ENCODE results near the gene POLR2F. TPM values are rescaled to one million over a fixed set of nuclear protein-coding genes. Genes with fewer than 3 reads are reported as not detected.

The POLR2F gene
- polyA plus RNA-seq, 3 donors = 63.5 to 87.3 (median 71.1) TPM

DNA sequence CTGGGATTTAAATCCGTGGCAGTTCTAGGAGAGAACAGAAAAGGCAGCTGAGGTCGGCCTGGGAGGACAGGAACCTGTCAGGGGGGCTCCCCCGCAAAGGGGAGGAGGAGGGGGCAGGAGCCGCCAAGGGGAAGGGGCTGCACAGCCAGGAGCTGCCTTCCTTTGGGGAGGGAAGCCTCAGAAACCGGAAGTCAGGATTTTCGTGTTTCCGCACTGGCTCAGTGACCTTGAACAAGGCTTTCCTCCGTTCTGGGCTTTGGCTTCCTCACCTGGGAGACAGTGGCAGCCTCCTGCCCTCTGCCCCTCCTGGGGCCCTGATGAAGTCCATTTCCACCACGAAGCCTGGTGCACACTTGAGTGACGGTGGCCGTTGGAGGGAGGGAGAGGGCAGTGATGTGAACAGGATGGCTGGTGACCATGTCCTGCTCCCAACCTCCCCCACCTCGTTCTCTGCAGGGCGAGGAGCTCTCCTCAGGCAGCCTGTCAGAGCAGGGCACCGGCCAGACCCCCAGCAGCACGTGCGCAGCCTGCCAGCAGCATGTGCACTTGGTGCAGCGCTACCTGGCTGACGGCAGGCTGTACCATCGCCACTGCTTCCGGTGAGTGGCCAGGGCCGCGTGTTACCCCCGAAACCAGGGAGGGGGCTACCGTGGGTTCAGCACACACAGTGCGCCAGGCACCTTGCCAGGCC lies 34.8 kb upstream of the POLR2F start:
- no peak for DNase-seq

DNA sequence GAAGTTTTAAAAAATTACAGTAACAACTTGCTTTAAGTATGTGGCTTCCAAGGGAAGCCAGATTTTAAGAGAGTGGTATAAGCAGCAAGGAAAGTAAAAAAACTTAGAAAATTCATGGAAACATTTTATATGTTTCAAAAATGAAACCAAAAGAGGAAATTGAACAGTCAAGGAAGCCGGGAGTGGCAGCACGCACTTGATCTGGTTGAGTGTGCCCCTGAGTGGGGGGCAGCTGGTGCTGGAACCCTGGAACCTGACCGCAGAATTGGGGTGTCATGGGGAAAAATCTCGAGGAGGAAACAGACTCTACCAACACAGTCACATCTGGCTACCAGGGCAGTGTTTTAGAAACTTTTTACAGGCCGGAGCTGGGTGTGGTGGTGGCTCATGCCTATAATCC lies 33.4 kb upstream of the POLR2F start:
- DNase-seq = no peak

DNA sequence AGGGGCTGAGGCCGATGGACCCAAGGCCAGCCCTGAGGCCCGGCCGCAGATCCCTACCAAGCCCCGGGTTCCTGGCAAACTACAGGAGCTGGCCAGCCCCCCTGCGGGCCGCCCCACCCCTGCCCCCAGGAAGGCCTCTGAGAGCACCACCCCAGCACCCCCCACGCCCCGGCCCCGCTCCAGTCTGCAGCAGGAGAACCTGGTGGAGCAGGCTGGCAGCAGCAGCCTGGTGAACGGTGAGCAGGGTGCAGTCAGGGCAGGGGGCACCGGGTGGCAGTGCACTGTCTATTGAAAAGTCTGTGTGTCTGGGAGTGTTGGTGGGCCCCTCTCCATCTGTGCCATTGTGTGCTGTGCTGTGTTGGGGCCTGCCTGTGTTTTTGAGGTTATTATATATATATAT lies 31.3 kb upstream of the POLR2F start:
- DNase-seq = no peak

DNA sequence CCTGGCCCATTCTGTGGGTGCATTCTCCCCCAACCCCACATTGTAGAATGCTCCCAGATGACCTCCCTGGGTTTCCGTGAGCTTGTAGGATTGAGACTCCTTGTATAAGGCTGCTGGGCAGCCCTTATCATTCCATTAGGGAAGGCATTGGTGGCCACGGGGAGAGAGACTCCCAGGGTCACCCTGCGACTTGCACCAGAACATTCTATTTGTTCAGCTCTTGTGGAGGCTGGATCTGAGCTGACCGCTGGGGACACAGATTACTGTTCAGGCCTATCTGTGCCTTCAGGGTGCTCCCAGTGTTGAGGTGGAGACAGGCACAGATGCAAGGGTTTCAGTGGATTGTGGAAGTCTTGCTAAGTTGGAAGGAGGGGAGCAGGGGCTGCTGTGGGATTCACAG lies 29.6 kb upstream of the POLR2F start:
- no peak for DNase-seq

DNA sequence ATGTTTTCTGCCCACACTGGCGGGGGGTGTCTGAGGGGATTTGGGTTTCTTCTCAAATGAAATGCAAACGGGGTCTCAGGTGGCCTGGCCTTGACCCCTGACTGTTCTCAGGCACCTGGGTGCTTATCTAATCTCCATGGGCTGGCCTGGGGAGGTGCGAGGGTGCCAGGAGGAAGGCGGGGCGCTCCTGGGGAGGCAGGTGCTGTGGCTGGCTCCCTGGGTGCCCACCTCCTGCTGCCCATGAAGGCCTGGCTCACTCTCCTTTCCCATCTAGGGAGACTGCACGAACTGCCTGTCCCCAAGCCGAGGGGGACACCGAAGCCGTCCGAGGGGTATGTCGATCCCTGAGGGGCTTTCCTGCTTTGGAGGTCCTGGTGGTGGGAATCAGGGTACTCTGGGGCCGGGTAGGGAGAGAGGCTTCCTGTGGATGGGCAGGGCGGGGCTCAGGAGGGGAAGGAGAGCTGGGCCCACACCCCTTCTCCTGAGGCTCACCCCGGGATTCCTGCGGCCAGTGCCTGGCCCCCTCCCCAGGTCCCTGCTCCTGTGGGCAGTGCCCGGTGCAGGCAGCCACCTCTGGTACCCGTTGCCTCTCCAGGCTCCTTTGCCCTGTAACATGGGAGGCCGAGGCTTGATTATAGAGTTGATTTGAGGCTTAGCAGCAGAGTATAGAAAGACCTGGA lies 29.0 kb upstream of the POLR2F start:
- DNase-seq = no peak

DNA sequence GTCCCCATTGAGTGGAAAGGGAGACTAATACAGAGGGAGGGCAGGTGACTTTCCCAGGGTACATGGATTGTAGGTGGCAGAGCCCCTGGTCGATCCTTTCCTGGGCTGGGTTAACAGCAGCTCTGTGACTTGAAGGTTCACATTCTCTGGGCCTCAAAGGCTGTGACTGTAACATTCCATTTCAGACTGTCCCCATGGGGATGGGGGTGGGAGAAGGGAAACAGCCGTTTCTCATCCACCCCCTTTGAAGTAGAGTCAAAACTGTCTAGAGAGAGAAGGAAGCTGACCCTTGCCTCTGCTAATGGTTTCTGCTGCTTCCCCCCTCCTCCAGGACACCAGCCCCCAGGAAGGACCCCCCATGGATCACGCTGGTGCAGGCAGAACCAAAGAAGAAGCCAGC lies 28.2 kb upstream of the POLR2F start:
- peak; percentile 73 for DNase-seq

DNA sequence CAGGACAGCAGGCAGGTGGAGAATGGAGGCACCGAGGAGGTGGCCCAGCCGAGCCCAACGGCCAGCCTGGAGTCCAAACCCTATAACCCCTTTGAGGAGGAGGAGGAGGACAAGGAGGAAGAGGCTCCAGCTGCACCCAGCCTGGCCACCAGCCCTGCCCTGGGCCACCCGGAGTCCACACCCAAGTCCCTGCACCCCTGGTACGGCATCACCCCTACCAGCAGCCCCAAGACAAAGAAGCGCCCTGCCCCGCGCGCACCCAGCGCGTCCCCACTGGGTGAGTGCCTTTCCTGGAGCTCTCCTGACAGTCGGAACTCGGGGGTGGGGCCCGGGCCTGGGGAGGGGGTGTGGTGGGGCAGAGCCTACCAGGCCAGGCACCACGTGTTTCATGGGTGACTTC lies 27.7 kb upstream of the POLR2F start:
- DNase-seq = no peak

DNA sequence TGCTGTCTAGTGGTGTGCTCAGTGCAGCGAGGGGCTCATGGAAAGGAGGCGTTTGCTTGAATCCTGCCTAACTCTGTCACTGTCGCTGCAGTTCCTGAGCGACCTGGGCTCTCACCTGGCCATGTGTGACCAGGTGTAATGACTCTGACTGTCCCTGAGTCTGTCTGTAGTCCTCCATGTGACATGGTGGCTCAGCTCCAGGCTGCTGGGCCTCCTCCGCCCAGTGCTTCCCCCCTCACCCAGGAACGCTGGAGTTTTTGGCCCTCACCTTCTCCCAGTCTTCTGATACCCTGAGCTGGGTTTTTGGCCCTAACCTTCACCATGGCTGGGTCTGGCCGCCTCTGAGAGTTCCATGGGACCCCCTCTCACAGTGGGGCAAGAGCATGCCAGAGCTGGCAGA lies 27.1 kb upstream of the POLR2F start:
- DNase-seq = no peak

DNA sequence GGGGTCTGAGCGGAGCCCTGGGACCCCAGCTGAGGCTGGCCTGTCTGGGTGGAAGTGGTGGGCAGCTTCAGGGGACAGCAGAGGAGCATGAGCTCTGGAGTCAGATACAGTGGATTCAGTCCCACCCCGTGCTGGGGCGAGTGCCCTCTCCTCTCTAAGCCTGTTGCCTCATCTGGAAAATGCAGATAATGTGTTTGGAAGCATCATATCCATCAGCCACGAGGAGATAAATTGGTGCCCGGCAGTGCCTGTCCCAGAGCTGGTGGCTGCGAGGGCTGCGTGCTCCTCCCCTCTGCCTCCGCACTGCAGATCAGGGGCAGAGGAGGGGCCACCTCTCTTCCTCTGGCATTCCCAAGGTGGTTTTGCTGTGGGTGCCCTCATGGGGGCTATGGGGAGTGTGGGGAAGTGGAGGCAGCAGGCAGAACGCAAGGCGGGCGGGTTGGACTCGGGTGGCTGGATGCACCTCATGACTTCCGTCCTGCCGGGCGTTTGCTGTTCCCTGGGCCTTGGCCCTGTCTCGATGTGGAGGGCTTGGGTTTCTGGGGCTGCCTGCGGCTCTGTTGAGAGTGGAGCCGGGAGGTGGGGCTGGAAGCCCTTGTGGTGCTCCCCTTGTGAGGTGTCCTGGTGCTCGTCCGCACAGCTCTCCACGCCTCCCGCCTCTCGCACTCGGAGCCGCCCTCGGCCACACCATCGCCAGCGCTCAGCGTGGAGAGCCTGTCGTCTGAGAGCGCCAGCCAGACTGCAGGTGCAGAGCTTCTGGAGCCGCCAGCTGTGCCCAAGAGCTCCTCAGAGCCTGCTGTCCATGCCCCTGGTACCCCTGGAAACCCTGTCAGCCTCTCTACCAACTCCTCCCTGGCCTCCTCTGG lies 26.5 kb upstream of the POLR2F start:
- DNase-seq = no peak

DNA sequence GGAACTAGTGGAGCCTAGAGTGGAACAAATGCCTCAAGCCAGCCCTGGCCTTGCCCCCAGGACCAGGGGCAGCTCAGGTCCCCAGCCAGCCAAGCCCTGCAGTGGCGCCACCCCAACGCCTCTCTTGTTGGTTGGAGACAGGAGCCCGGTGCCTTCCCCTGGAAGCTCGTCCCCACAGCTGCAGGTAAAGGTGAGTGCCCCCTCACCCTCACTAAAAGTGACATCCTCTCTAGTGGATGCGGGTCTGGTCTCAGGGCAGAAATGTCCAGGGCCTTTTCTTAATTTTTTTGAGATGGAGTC lies 25.9 kb upstream of the POLR2F start:
- DNase-seq = no peak

DNA sequence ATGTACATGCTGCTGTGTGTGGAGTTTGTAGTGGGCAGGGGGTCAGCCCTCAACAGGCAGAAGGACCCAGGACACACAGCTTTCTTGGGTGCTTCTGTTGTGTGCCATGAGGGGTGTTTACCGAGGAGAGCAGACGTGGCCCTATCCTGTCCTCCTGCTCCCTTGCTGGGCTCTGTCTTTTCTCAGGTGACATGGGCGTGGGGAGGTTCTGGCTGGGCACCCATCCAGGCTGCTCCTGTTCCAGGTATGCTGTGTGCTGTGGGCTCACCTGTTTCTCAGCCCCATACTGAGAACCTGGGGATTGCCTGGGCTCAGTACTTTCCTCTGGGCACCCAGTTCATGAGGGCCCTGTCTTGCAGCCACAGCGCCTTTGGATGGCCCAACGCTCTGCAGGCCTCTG lies 24.1 kb upstream of the POLR2F start:
- no peak for DNase-seq

DNA sequence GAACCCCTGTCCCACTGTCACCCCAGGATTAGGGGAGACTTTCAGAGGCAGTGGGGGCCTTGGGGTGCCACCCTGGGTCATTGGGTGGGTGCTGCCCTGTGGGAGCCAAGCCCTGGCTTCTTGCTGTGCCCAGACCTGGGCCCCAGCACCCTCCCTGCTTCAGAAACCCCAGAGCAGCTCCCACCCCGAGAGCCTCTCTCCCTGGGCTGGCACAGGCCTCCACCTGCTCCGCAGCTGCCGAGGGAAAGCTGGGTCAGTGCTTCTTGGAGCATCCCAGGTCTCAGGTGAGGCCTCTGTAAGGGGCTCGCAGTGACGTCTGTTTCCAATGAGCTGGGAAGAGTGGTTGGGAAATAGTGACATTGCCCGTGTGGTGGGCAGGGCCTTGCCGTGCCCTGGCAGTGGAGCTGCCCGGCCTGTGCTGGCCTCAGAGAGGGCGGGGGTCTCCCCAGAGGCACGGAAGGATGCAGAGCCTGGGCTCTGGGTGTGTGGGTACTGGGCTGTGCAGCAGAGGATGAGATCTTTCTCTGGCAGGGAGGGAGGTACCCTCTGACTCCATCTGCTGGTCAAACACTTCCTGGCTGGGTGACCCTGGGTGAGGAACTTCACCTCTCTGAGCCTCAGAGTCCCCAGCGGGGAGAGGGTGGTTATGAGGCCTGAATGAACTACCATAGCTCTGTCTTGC lies 23.1 kb upstream of the POLR2F start:
- no peak for DNase-seq

DNA sequence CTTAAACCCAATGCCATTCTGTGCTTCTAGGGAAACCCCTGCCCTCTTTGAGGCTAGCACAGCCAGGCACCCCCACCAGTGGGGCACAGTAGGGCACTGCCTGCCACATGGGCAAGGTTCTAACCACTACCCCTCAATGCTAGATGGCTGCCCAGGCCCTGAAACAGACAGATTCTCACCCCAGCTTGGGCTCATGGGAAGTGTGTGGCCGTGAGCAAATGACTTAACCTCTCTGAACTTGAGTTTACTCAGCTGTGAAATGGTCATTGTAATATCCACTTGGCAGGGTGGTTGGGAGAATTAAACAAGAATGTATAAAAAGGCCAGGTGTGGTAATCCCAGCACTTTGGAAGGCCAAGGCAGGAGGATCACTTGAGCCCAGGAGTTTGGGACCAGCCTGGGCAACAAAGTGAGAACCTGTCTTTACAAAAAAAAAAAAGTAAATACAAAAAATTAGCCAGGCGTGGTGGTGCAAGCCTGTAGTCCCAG lies 22.5 kb upstream of the POLR2F start:
- DNase-seq = no peak

DNA sequence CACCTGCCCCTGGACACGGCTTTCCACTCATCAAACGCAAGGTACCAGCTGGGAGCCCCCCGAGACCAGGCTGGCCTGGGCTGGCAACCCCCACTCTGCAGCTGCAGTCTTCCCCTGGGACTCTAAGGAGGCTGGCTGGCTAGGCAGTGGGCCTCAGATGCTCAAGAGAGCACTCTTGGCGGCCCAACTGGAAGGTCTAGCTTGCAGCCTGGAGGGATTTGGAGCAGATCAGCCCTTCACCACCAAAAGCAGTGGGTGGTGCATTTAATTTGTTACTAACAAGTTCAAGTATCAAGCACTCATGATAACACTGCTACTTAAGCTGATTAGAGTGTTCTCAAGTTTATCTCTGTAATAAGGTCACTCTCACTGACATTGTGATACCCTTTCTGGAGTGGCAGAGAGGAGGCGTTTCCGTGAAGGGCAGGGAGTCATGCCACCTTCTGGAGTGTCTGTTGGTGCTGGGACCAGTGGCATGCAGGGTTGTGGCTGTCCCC lies 21.6 kb upstream of the POLR2F start:
- no peak for DNase-seq

DNA sequence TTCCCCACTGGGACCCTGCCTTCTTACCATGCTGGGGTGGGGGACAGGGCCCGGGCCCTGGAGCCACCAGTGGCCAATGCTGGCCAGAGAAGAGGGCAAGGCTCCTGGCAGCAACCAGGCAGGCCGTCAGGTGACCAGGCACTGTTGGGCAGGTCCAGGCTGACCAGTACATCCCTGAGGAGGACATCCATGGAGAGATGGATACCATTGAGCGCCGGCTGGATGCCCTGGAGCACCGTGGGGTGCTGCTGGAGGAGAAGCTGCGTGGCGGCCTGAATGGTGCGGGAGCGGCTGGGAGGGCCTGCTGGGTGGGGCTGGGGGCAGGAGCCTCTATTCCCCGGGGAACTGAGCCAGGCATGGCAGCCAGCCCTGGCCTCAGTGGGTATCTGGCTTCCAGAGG lies 21.1 kb upstream of the POLR2F start:
- no peak for DNase-seq

DNA sequence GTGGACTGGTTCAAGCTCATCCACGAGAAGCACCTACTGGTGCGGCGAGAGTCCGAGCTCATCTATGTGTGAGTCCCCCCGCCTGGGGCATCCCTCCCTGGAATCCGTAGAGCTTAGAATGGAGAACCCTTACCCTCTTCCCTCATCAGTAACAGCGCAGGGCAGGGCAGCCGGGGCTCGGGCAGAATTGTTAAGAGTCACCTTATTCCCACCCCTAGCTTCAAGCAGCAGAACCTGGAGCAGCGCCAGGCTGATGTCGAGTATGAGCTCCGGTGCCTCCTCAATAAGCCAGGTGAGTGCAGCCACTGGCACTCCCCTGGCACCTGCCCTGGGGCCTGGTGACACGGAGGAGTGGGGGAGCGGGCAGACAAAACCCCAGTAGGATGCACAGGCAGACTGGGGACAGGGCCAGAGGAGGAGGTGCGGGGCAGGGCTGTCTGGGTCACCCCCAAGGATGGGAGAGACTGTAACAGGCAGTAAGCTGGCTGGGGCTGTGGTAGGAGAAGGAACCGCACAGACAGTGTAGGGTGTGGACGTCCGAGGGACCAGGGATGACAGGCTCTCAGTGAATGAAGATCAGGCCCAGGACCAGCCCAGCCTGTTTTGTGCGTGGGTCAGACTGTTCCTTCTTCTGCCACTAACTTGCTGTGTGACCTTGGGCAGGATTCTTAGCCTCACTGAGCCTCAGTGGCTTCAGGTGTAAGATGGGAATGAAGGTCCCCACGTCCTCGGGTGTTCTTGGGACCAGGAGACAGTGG lies 20.5 kb upstream of the POLR2F start:
- no peak for DNase-seq

DNA sequence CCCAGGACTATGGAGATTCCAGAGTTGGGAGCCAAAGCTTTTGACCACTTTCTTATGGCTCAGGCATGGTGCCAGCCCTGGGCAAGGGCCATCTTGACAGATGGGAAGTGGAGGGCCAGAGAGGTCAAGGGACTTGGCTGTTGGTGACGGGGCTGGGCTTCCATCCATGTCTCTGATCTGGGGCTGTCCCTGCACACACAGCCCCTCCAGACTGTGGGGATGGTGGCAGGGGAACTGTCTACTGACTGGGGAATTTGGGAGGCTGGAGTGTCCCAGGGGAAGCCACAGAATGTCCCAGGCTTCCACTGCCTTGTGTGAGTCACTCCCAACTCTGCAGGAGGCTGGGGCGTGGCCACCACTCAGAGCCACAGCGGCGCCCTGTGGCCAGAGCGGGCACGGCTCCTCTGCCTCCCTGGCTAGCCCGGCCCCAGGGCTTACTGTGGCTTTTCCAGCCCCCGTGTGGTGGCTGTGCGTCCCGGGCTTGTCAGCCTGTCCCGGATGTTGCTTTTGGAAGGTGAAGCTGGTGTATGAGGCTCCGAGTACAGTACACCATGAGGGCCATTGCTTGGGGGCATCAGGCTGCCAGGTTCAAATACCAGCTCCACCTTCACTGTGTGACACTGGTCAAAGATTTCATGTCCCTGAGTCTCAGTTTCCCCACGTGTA lies 19.7 kb upstream of the POLR2F start:
- DNase-seq = peak; percentile 84

DNA sequence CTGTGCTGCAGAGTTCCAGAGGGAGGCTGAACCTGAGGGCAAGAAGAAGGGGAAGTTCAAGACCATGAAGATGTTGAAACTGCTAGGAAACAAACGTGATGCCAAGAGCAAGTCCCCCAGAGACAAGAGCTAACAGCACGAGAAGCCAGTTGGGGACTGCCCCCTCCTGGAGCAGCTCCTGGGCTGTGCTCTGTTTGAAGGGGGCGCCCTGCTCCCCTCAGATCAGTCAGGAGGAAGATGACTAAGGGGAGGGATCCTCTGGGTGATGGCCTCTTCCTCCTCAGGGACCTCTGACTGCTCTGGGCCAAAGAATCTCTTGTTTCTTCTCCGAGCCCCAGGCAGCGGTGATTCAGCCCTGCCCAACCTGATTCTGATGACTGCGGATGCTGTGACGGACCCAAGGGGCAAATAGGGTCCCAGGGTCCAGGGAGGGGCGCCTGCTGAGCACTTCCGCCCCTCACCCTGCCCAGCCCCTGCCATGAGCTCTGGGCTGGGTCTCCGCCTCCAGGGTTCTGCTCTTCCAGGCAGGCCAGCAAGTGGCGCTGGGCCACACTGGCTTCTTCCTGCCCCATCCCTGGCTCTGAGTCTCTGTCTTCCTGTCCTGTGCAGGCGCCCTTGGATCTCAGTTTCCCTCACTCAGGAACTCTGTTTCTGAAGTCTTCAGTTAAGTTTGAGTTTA lies 12.7 kb upstream of the POLR2F start:
- no peak for DNase-seq

DNA sequence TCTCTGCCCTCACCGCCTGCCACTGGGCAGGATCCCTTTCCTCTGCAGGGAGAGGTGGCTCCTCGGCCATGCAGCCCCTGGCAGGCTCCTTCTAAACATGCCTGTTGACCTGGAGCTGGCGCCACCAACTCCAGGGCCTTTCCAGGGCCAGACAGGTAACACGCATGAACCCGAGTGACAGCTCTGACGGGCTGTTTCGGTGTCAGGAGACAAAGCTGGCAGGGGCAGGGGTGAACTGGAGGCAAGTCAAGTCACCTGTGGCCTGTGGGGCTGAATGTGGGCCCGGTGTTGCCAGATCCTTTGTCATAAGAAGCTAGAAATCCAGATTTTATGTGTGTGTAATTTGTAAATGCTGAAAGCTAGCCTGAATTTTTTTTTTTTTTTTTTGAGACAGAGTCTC lies 11.4 kb upstream of the POLR2F start:
- DNase-seq = no peak

DNA sequence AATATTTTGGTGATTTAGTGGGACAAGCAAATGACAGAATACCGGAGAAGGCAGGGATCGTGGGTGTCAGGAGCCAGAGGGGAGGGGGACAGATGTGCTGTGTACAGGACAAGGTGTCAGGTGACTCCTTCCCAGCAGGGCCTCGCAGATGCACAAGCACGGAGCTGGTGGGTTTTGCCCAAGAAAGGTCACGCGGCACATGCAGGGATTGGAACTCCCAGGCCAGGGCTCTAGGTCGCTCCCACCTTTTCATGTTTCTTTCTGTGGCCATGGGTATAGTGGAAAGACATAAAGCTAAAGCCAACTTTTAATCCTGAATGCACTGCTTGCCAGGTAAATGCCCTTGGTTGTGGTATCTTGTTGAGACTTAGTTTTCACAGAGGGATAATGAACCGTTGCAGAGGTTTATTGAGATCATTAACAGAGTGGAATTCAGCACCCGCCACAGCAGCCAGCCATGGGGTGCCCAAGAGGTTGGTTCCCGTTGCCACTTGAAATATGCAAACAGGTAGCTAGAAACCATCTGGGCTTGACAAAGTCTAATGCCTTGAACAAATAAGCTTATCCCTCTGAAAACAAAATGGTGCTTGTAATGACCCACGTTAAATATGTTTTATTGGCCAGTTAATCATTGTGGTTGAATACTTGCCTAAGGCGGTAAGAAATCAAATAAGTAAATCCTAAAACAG lies 10.2 kb upstream of the POLR2F start:
- DNase-seq = peak; percentile 57

Data from renal pelvis (tissue), 4 donors.